GM12873 (cell line): ENCODE data around the gene ASS1.

Experiments used
- TF ChIP-seq, protein P1 (sequence below): IDR thresholded peaks from 2 replicates; pipeline ENCODE4 v1.5.1; 2012; ENCODE audit warnings: low read depth, mild to moderate bottlenecking, moderate library complexity, low read length, control low read depth; ENCODE audit not compliant: insufficient read depth; ENCODE audit errors: missing control alignments

The ASS1 gene

DNA sequence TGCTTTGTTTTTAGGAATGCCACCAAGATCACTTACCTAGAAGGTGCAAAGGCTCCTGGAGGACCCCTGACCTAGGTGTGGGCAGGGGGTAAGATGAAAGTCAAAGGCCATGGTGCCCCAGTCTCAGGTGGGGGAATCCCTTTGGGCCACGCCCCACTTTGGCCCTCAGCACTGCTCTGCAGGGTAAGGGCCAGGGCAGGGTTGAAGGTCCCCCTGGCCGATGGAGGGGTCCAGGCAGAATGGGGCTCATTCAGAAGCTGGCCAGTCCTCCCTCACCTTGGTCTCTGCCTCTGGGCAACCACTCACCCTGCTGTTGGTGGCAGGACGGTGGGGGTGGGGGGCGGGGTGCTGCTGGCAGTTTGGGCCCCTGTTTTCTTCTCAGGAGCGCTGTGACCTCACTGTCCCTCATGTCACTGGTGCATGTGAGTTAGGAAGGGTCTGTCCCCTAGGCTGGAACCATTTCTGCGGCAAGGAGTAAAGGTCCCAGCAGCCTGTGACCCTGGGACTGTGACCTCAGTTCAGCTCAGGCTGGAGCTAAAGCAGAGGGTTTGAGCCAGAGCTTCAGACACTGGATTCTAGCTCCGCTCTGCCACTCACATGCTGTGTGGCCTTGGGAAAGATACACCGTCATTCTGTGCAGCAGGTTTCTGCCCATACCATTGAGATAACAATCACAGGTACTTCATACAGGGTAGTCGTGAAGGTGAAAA, 1.9 kb upstream of the ASS1 start:
- TF ChIP-seq, protein P1, sequence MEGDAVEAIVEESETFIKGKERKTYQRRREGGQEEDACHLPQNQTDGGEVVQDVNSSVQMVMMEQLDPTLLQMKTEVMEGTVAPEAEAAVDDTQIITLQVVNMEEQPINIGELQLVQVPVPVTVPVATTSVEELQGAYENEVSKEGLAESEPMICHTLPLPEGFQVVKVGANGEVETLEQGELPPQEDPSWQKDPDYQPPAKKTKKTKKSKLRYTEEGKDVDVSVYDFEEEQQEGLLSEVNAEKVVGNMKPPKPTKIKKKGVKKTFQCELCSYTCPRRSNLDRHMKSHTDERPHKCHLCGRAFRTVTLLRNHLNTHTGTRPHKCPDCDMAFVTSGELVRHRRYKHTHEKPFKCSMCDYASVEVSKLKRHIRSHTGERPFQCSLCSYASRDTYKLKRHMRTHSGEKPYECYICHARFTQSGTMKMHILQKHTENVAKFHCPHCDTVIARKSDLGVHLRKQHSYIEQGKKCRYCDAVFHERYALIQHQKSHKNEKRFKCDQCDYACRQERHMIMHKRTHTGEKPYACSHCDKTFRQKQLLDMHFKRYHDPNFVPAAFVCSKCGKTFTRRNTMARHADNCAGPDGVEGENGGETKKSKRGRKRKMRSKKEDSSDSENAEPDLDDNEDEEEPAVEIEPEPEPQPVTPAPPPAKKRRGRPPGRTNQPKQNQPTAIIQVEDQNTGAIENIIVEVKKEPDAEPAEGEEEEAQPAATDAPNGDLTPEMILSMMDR, result no peak

DNA sequence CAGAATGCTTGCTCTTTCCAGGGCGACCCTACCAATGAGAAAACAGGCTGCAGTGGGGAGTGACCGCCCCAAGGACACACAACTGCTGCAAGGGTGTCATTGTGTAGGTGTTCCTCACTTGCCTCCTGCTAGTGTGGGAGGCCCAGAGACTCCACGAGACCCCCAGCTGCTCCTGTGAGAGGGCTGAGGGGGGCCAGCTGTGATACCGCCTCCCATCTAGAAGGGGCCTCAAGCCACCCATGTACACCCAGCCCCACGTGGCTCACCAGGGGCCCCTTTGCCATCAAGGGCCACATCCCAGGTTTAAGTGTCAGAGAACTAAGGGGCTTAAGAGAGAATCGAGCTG, 1.3 kb upstream of the ASS1 start:
- TF ChIP-seq, protein P1, result no peak

DNA sequence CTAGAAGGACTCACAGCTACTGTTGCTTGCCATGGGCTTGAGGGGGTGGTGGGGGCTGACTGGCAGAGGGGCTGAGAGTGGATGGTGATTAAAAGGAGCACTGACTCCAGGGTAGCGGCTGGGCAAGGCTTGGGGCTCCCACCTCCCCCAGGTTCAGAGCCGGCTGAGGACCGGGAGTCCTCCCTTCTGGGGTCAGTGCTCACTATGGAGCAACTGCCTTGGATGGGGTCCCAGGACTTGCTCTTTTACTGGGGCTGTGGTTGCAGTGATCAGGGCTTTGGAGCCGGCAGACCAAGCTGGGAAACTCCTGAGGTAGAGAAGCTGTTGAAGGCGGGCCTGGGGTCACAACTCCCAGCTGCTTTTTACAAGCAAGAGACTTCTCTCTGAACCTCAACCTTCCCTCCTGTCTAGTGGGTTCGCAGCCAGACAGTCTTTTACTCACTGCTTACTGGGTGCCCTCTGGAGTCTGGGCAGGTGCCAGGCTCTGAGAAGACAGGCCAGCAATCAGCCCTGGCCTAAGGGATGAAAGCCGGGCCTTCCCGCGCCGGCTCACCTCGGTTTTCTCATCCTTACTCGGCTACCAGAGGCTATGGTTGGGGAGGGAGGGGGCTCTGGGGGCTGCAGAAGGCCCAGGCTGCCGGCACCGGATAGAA, 795 bp upstream of the ASS1 start:
- TF ChIP-seq, protein P1, result no peak

DNA sequence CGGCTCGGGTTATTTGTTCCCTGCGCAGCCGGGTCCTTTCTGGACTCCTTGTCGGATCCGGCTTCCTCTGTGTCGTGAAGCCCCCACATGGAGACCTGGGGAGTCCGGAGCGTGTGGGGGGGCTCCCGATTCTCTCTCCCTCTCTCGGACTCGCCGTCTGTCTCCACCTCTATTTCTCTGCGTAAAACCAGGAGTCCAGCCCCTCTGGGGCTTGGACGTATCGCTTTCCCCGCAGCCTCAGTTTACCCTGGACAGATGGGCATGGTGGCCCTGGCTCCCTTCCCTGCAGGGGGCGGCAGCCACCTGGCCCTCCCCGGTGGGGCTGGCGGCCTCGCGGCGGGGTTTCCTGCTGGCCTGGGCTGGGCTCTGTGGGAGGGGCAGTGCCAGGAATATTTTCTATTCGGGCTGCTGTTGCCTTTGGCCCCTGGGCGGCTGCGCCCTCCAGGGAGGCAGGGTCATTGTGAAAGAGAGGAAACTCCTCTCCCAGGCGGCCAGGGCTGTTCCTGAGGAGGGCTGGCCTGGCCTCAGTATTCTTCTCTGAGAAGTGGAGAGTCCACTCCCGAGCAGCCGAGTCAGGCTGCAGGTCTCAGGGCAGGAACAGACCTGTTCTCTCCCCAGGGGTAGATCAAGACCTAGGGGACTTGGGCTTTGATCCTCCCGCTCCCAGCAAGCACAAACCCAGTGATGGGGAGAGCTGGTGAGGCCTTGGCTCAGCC, 665 bp downstream of the ASS1 start:
- TF ChIP-seq, protein P1, result no peak

DNA sequence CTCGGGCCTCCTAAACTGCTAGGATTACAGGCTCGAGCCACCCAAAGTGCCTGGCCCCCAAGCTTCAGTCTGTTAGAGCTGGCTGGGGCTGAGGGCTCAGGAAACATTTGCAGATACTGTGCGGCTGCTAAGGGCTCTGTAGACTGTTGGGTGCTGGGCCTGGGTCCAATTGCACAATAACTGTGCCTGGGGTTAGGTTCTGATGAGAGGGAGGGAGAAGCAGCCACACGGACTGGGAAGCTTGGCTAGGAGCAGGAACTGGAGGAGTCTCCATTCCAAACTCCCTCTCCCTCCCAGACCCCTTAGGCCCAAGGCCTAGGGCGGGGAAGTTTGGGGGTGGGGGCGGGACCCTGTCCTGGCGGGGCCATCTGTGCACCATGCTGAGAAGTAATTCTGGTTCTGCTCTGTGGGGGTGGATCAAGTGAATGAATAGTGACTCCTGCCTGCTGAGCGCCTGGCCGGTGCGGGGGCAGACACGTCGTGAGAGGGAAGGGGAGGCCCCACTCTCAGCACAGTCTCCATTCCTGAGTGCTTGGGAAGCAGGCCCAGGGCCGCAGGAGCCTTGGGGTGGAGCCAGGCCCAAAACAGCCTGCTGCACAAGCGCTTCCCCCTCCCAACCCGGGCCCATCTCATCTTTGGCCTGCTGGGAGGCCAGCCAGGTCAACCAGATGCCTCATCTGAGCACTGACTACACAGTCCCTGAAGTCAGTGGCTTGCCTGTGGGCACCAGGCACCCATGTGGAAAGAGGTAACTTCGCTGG, 1.5 kb downstream of the ASS1 start:
- TF ChIP-seq, protein P1, result no peak

DNA sequence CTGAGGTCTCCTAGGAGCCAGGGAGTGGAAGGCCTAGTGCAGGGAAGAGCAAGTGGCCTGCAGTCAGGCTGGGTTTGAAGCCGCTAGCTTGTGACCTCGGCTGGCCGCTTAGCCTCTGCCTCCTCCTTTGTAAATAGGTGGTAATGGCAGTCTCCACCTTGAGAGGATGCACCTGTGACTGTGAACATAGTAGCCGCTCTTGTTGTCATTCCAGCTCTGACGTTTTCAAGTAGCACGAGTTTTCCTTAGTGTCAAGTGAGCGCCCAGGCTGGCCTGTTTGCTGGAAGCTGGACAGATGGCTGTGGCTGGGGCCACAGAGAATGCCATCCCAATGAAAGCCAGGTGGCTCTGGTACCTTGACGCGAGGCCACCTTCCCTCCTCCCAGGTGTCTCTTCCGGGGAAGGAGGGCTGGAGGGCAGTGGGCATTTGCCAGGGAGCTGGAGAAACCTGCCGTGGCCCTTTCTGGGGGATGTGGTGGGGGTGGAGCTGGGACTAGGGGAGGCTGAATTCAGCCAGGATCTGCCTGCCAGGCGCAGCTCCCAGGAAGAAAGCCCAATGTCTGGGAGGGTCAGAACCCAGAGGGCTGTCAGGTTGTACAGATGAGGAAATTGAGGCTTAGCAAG, 2.5 kb downstream of the ASS1 start:
- TF ChIP-seq, protein P1, result no peak
